Measurements from ENCODE around the gene CRELD1. TPM values are rescaled to one million over a fixed set of nuclear protein-coding genes. Genes with fewer than 3 reads are reported as not detected.

Gene CRELD1
- 11.6 to 14.0 TPM (median 13.1 TPM) in 5 replicates for total RNA-seq (2022; extraction: Qiagen RNA extraction)

GRCh38 chr3:9933561-9934234 lies at the start of gene CRELD1:
Gene CRELD1 (plus strand): TSS chr3:9933834. CDS start chr3:9934439, 605 bp downstream.

GRCh38 chr3:9890249-9891071 lies 43.2 kb upstream of the CRELD1 start, which contains the start of gene JAGN1:
Gene JAGN1 (plus strand): TSS chr3:9890610. CDS start chr3:9890723, 113 bp downstream.

DNA sequence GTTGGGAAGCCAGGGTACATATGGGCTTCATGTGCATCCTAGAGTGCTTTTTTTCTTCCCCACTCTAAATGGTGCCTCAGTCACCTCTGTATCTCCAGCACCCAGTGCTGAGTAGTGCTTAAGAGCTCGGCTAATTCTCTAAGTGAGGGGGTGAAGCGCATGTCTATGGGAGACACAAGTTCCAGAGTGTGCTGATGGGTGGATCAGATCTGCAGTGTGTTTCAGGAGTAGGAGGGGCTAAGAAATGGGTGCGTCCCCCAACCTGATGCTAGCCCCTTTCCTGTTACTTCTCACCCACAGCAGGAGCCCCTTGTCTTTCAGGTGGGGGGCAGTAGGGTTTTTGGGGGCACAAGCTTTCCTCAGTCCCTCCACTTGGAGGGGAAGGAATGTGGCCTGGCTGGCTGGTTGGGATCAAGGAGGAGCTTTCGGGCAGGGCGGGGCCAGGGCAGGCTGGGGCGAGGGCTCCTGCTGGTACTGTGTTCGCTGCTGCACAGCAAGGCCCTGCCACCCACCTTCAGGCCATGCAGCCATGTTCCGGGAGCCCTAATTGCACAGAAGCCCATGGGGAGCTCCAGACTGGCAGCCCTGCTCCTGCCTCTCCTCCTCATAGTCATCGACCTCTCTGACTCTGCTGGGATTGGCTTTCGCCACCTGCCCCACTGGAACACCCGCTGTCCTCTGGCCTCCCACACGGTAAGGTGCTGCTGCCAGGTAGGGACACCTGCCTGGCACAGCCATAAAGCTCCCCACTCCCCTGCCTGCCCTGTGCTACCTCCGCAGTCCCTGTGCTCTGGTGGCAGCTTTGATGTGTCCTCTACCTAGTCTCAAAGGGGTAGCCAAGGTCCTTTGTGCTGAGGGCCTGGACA lies 31.0 kb upstream of the CRELD1 start, which contains the start of gene IL17RE:
Gene IL17RE (plus strand): TSS at position 477 of the 866 bp plus-strand sequence. CDS start 85 bp downstream, at position 562.

GRCh38 chr3:9916734-9917680 lies 16.6 kb upstream of the CRELD1 start, which contains the start of gene IL17RC:
Gene IL17RC (plus strand): TSS chr3:9917098. CDS start chr3:9917316, 218 bp downstream.

GRCh38 chr3:9951962-9952805 lies 18.6 kb downstream of the CRELD1 start, which contains the start of gene PRRT3:
Gene PRRT3 (minus strand): TSS chr3:9952408. CDS start chr3:9950115, 2,293 bp downstream.

Other genes with a start within 250 kb of the CRELD1 start
- 0.10 to 0.30 TPM (median 0.18 TPM) in 5 replicates for gene CPNE9, start 230.0 kb upstream of the CRELD1 start, total RNA-seq (2022; extraction: Qiagen RNA extraction)
- 16.3 to 20.4 TPM (median 18.2 TPM) in 5 replicates for gene BRPF1, start 202.1 kb upstream of the CRELD1 start, total RNA-seq (2022; extraction: Qiagen RNA extraction)
- gene OGG1, start 183.9 kb upstream of the CRELD1 start, total RNA-seq (2022; extraction: Qiagen RNA extraction) = 13.5 to 18.2 TPM (median 16.6 TPM) in 5 replicates
- 14.6 to 18.4 TPM (median 17.2 TPM) in 5 replicates for gene CAMK1, start 163.9 kb upstream of the CRELD1 start, total RNA-seq (2022; extraction: Qiagen RNA extraction)
- 58.9 to 62.3 TPM (median 60.1 TPM) in 5 replicates for gene TADA3, start 141.4 kb upstream of the CRELD1 start, total RNA-seq (2022; extraction: Qiagen RNA extraction)
- 152 to 264 TPM (median 157 TPM) in 5 replicates for gene ARPC4, start 140.8 kb upstream of the CRELD1 start, total RNA-seq (2022; extraction: Qiagen RNA extraction)
- gene TTLL3, start 123.6 kb upstream of the CRELD1 start, total RNA-seq (2022; extraction: Qiagen RNA extraction) = 7.1 to 7.8 TPM (median 7.4 TPM) in 5 replicates
- 51.9 to 63.3 TPM (median 60.5 TPM) in 5 replicates for gene RPUSD3, start 89.8 kb upstream of the CRELD1 start, total RNA-seq (2022; extraction: Qiagen RNA extraction)
- 61.6 to 88.8 TPM (median 71.7 TPM) in 5 replicates for gene CIDEC, start 53.6 kb upstream of the CRELD1 start, total RNA-seq (2022; extraction: Qiagen RNA extraction)
- 78.5 to 106 TPM (median 99.5 TPM) in 5 replicates for gene JAGN1, start 43.2 kb upstream of the CRELD1 start, total RNA-seq (2022; extraction: Qiagen RNA extraction)
- gene IL17RE, start 31.0 kb upstream of the CRELD1 start, total RNA-seq (2022; extraction: Qiagen RNA extraction) = 1.4 to 2.3 TPM (median 1.6 TPM) in 5 replicates
- gene IL17RC, start 16.7 kb upstream of the CRELD1 start, total RNA-seq (2022; extraction: Qiagen RNA extraction) = 27.3 to 35.3 TPM (median 31.1 TPM) in 5 replicates
- 1.4 to 1.9 TPM (median 1.6 TPM) in 5 replicates for gene PRRT3, start 18.6 kb downstream of the CRELD1 start, total RNA-seq (2022; extraction: Qiagen RNA extraction)
- 110 to 145 TPM (median 116 TPM) in 5 replicates for gene EMC3, start 53.0 kb downstream of the CRELD1 start, total RNA-seq (2022; extraction: Qiagen RNA extraction)
- 16.5 to 24.4 TPM (median 18.0 TPM) in 5 replicates for gene FANCD2, start 92.6 kb downstream of the CRELD1 start, total RNA-seq (2022; extraction: Qiagen RNA extraction)
- gene FANCD2OS, start 174.4 kb downstream of the CRELD1 start, total RNA-seq (2022; extraction: Qiagen RNA extraction) = not detected in 5 replicates
- 166 to 178 TPM (median 176 TPM) in 5 replicates for gene BRK1, start 181.8 kb downstream of the CRELD1 start, total RNA-seq (2022; extraction: Qiagen RNA extraction)
- gene VHL, start 207.9 kb downstream of the CRELD1 start, total RNA-seq (2022; extraction: Qiagen RNA extraction) = 24.8 to 31.4 TPM (median 29.0 TPM) in 5 replicates
- gene IRAK2, start 231.1 kb downstream of the CRELD1 start, total RNA-seq (2022; extraction: Qiagen RNA extraction) = 12.1 to 17.6 TPM (median 15.7 TPM) in 5 replicates